Uterus (tissue), 4 donors: ENCODE data around the gene SPECC1. TPM values are rescaled to one million over a fixed set of nuclear protein-coding genes. Genes with fewer than 3 reads are reported as not detected.

Source experiments
- DNase-seq, 2 donors: peaks; one replicate each; pipeline ENCODE4 v3.0.0-alpha.2; 2019 to 2020
- H3K27ac ChIP-seq, 2 donors: fragments of 200-600 bp; sonication (generic); 1 replicate in 1 of 2; 2 replicates in 1 of 2; pipeline ENCODE4 v1.5.1; 2016 to 2018
- H3K27me3 ChIP-seq, 2 donors: fragments of 200-600 bp; sonication (generic); one replicate each; pipeline ENCODE4 v1.5.1; 2018 to 2019; ENCODE audit warnings: control low read depth in 1 of 2
- H3K36me3 ChIP-seq, 2 donors: fragments of 200-600 bp; sonication (generic); one replicate each; pipeline ENCODE4 v1.5.1; 2019; ENCODE audit warnings: control low read depth in 1 of 2
- H3K4me1 ChIP-seq, 2 donors: fragments of 200-600 bp; sonication (generic); one replicate each; pipeline ENCODE4 v1.5.1; 2018 to 2019; ENCODE audit warnings: control low read depth in 1 of 2
- H3K4me3 ChIP-seq, 2 donors: fragments of 200-600 bp; sonication (generic); 1 replicate in 1 of 2; 2 replicates in 1 of 2; pipeline ENCODE4 v1.5.1; 2018 to 2019; ENCODE audit warnings: mild to moderate bottlenecking in 1 of 2
- H3K9me3 ChIP-seq, 2 donors: fragments of 200-600 bp; sonication (generic); one replicate each; pipeline ENCODE4 v1.5.1; 2019; ENCODE audit warnings: control low read depth in 1 of 2
- POLR2A ChIP-seq, 2 donors: fragments of 450-650 bp; IDR thresholded peaks; one replicate each; pipeline ENCODE4 v1.6.1; 2016; ENCODE audit warnings: antibody characterized with exemption in 2 of 2, mild to moderate bottlenecking in 1 of 2, moderate library complexity in 1 of 2
- intact Hi-C: fragments of 100-400 bp; cut with DNase I; formaldehyde crosslinking; loops from one replicate; pipeline ENCODE4 v1.15.1; 2023; ENCODE audit warnings: low total_unique reads
- total RNA-seq, 4 donors: library from RNA; depleted of rRNA in 3 of 4; stranded (reverse); fragments of >200 nt in 3 of 4; gene quantifications; one replicate each; pipeline versions ENCODE4 v1.1.0 to v1.2.4, GENCODE V29; 2014 to 2023
- TF ChIP-seq, protein P1 (sequence below), 4 experiments: fragments of 200-600 bp in 2 of 4; fragments of 450-650 bp in 2 of 4; sonication (generic) in 2 of 4; IDR thresholded peaks; one replicate each; pipeline ENCODE4 v1.5.1; 2016 to 2019; ENCODE audit warnings: antibody characterized with exemption in 4 of 4, mild to moderate bottlenecking in 2 of 4, moderate library complexity in 1 of 4
- donor health status: DM: yes; HTN: yes; CAD: no.

Gene SPECC1
- total RNA-seq, 4 donors from 2014 or later = 22.6 to 63.0 (median 44.0) TPM

DNA sequence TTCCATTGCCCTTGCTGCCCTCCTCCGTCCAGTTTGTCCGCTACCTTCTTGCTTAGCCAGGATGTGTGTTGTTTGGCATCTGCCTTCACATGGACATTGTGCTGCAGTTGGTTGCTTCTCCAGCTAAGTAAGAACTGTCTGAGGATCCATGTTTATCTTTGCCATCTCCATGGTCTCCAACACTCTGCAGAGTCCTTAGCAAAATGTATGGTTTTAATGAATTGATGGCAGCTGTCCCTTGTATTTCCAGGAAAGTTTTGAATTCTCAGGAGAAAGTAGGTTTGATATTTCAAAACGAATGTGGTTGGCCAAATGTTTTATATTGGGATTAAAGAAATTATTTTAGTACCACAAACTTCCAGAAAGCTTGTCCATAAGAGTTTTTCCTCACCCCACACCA, 160.9 kb downstream of the SPECC1 start:
- H3K36me3 ChIP-seq = no peaks in the 10 kb centered on the region

DNA sequence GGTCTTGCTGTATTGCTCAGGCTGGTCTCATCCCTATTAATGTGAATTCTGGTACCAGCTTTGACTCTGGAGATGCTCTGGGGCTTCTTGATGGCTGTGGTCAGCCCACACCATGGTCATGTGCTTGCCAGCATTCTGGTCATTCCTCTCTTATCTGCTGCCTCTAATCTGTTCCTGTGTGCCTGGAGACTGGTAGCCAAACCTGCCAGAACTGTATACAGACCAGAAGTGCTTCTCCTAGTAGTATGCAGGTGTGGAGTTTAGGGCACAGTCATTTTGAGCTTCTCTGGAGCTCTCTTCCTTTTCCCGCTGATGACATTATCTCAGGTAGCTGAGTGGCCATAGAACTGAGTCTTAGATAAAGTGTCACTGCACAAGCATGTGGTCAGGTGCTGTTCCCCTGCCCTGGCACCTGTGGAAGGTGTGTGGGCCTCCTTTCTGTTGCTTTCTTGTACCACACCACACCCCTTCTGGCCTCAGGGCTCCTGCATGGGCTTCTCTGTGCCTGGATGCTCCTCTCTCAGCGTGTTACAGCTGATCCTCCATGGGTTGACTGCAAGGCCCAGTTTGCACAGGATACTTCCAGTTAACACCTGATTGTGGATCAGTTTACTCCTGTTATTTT, 162.7 kb downstream of the SPECC1 start:
- H3K4me3 ChIP-seq = no peak overlapping the region
- no peaks in the 10 kb centered on the region for H3K36me3 ChIP-seq
- intact Hi-C loops = no loop called here
- H3K27me3 ChIP-seq = no peaks in the 10 kb centered on the region
- H3K4me1 ChIP-seq = no peaks in the 10 kb centered on the region
- peak overlapping the region; percentile 38 to 61 for H3K27ac ChIP-seq
- no peak for TF ChIP-seq POLR2A (IDR thresholded peaks at IDR 0.05)
- TF ChIP-seq, protein P1, sequence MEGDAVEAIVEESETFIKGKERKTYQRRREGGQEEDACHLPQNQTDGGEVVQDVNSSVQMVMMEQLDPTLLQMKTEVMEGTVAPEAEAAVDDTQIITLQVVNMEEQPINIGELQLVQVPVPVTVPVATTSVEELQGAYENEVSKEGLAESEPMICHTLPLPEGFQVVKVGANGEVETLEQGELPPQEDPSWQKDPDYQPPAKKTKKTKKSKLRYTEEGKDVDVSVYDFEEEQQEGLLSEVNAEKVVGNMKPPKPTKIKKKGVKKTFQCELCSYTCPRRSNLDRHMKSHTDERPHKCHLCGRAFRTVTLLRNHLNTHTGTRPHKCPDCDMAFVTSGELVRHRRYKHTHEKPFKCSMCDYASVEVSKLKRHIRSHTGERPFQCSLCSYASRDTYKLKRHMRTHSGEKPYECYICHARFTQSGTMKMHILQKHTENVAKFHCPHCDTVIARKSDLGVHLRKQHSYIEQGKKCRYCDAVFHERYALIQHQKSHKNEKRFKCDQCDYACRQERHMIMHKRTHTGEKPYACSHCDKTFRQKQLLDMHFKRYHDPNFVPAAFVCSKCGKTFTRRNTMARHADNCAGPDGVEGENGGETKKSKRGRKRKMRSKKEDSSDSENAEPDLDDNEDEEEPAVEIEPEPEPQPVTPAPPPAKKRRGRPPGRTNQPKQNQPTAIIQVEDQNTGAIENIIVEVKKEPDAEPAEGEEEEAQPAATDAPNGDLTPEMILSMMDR (IDR thresholded peaks at IDR 0.05) = no peak
- no peak for DNase-seq
- H3K9me3 ChIP-seq = no peaks in the 10 kb centered on the region

More for the DNA sequence above, 160.9 kb downstream of the SPECC1 start:
- TF ChIP-seq, protein P1 (IDR thresholded peaks at IDR 0.05) = no peak
- no peak for TF ChIP-seq POLR2A (IDR thresholded peaks at IDR 0.05)
- DNase-seq = no peak
- Histone ChIP-seq H3K9me3 (no peaks in the 10 kb centered on the region), H3K4me3 (no peak overlapping the region), H3K27ac (no peak overlapping the region), H3K4me1 (no peaks in the 10 kb centered on the region), H3K27me3 (no peaks in the 10 kb centered on the region)
- intact Hi-C loops = no loop called here

DNA sequence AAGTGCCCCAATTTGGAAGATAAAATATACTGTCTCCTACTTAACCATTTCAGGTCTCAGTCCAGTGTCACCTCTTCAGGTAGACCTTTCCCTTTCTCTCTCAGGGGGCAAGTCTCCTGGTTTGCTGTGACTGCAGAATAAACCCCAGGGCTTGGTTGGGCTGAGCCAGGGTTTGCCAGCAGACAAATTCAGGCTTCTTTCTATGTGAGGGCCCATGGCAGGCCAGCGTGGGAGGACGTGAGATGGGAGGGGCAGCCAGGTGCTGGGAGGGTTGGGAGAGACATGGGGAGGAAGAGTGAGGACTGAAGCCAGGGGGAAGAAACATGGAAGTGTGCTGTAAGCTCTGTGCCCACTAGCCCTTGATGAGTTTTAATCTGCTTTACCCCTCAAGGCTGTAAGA, 163.2 kb downstream of the SPECC1 start:
- Histone ChIP-seq H3K27ac (peak overlapping the region; percentile 38 to 61), H3K4me3 (no peak overlapping the region), H3K9me3 (no peaks in the 10 kb centered on the region), H3K27me3 (no peaks in the 10 kb centered on the region), H3K4me1 (no peaks in the 10 kb centered on the region), H3K36me3 (no peaks in the 10 kb centered on the region)
- intact Hi-C loops = no loop called here
- no peak for DNase-seq
- TF ChIP-seq POLR2A (IDR thresholded peaks at IDR 0.05) = no peak
- TF ChIP-seq, protein P1 (IDR thresholded peaks at IDR 0.05) = no peak

DNA sequence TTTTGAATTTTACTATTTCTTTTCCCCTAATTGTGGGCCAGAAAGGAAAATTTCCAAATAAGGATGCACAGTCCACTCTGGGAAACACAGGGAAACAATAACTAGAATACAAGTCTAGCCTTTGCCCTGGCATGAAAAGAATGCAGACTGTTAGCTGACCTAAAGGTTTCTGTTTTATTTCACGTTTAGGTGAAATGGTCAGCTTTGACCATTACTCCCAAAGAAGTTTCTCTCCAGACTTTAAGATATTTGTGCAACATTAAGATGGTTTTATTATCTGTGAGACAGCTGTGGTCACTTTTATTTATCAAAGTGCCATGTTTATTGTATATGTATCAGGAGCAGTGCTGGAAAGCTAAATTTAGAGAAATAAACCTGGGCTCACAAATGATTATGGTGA, 163.9 kb downstream of the SPECC1 start:
- Histone ChIP-seq H3K9me3 (no peaks in the 10 kb centered on the region), H3K4me3 (no peak overlapping the region), H3K27me3 (no peaks in the 10 kb centered on the region), H3K27ac (peak overlapping the region; percentile 38 to 61), H3K4me1 (no peaks in the 10 kb centered on the region), H3K36me3 (no peaks in the 10 kb centered on the region)
- no peak for DNase-seq
- intact Hi-C loops = no loop called here
- TF ChIP-seq, protein P1 (IDR thresholded peaks at IDR 0.05) = no peak

DNA sequence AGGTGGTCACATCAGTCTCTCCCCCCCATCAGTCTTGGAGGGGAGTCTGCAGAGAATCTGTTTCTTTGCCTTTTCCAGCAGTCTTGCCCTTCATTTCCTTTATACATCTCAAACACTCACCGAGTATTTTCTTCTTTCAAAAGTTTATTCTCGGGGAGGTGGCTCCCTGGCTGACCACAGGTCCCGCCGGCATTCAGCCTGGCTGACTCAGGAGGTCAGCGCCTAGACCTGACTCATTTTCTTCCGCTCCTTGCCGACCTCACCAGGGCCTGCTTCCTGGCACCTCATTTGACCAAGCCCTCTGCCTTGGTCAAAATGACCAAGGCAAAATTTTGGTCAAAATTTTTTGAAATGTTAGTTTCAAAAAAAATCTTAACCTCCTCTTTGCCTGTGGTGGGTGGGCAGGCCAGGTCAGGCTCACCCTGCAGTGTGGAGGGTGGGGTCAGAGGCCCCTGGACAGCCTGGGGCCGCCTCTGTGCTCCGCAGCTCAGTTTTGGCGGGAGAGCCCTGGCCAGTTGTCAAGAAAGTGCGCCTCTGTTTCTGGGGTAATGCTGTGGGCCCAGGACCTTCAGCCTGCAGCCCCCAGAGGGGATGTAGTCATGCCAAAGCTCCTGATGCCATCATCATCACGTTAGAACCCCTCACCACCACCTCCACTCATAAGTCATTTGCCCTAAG, 165.6 kb downstream of the SPECC1 start:
- Histone ChIP-seq H3K27ac (no peak overlapping the region), H3K9me3 (no peaks in the 10 kb centered on the region), H3K36me3 (no peaks in the 10 kb centered on the region), H3K27me3 (no peaks in the 10 kb centered on the region), H3K4me3 (no peak overlapping the region), H3K4me1 (no peaks in the 10 kb centered on the region)
- intact Hi-C loops = no loop called here
- DNase-seq = no peak
- no peak for TF ChIP-seq POLR2A (IDR thresholded peaks at IDR 0.05)
- TF ChIP-seq, protein P1 (IDR thresholded peaks at IDR 0.05) = no peak
